Heart left ventricle (tissue), 13 donors: ENCODE measurements around the gene GARIN6.
"Not testable (repeated sequence)": the region's sequence is repeated elsewhere in the genome, so short reads cannot be mapped to it uniquely, and the experiment has no call there.

Experiments used
- POLR2A ChIP-seq, 2 donors: fragments of 450-650 bp; IDR thresholded peaks; one replicate each; pipeline ENCODE4 v1.6.1; 2017; ENCODE audit warnings: antibody characterized with exemption in 2 of 2, mild to moderate bottlenecking in 2 of 2, moderate library complexity in 2 of 2
- TF ChIP-seq, protein P1 (sequence below), 12 donors: fragments of 200-600 bp; sonication (generic) in 4 of 12; IDR thresholded peaks; one replicate each; pipeline versions ENCODE4 v1.5.0 to v1.8.0; 2018 to 2022; ENCODE audit warnings: antibody characterized with exemption in 12 of 12, mild to moderate bottlenecking in 5 of 12
- donor health status: ischemic (EF 13 %, LVEDD 7.1; RV severe dilation, severe dysfunction).
- donor health status: DM: no; HTN: yes; CAD: no.
- donor health status: DM: no; HTN: no; CAD: no.
- donor health status: ischemic (EF 25% LVEDD 6.9; RV normal size, moderate dysfunction).
- donor health status: ischemic (EF 25% LVEDD 5.7; RV mildly dilated, moderate dysfunction).
- donor health status: ischemic (EF 35%, LVEDD 5.7; RV mildly dilated, moderate dysfunction).
- donor health status: nonischemic (EF 11% LVEDD 7.7; RV severe dilation, severe dysfunction).
- donor health status: DM: yes; HTN: yes; CAD: no.
- donor health status: PGD.
- donor health status: ischemic (EF 29% LVEDD 5.4; RV normal size, mild dysfunction).
- donor health status: nonischemic (EF 23%, LVEDD 6.1; RV moderate dilation, normal function).

DNA sequence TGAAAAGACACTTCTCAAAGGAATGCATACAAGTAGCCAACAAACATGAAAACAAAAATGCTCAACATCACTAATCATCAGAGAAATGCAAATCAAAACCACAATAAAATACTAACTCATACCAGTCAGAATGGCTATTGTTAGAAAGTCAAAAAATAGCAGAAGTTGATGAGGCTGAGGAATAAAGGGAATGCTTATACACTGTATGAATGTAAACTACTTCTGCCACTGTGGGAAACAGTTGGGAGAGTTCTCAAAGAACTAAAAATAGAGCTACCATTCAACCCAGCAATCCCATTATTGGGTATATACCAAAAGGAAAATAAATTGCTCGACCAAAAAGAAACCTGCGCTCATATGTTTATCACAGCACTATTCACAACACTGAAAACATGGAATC is 23.0 kb upstream of the GARIN6 start:
- TF ChIP-seq, protein P1, sequence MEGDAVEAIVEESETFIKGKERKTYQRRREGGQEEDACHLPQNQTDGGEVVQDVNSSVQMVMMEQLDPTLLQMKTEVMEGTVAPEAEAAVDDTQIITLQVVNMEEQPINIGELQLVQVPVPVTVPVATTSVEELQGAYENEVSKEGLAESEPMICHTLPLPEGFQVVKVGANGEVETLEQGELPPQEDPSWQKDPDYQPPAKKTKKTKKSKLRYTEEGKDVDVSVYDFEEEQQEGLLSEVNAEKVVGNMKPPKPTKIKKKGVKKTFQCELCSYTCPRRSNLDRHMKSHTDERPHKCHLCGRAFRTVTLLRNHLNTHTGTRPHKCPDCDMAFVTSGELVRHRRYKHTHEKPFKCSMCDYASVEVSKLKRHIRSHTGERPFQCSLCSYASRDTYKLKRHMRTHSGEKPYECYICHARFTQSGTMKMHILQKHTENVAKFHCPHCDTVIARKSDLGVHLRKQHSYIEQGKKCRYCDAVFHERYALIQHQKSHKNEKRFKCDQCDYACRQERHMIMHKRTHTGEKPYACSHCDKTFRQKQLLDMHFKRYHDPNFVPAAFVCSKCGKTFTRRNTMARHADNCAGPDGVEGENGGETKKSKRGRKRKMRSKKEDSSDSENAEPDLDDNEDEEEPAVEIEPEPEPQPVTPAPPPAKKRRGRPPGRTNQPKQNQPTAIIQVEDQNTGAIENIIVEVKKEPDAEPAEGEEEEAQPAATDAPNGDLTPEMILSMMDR (IDR thresholded peaks at IDR 0.05): not testable (repeated sequence)
- not testable (repeated sequence) for TF ChIP-seq POLR2A (IDR thresholded peaks at IDR 0.05)
